GM12891 (cell line): ENCODE results near the gene AHCYL1.

Source experiments
- POLR2A ChIP-seq: IDR thresholded peaks from 2 replicates; pipeline ENCODE4 v1.6.1; 2011; ENCODE audit warnings: low read depth, low read length, control low read depth
- POLR2AphosphoS5 ChIP-seq: IDR thresholded peaks from 2 replicates; pipeline ENCODE4 v1.6.1; 2011; ENCODE audit warnings: low read depth, low read length, control low read depth
- POU2F2 ChIP-seq: IDR thresholded peaks from 2 replicates; pipeline ENCODE4 v1.6.1; 2011; ENCODE audit warnings: low read depth, mild to moderate bottlenecking, control low read depth, low read length, moderate library complexity
- SPI1 ChIP-seq: IDR thresholded peaks from 2 replicates; pipeline ENCODE4 v1.6.1; 2011; ENCODE audit warnings: low read depth, low read length, control low read depth
- TAF1 ChIP-seq: IDR thresholded peaks from 2 replicates; pipeline ENCODE4 v1.6.1; 2011; ENCODE audit warnings: low read depth, low read length, control low read depth

DNA sequence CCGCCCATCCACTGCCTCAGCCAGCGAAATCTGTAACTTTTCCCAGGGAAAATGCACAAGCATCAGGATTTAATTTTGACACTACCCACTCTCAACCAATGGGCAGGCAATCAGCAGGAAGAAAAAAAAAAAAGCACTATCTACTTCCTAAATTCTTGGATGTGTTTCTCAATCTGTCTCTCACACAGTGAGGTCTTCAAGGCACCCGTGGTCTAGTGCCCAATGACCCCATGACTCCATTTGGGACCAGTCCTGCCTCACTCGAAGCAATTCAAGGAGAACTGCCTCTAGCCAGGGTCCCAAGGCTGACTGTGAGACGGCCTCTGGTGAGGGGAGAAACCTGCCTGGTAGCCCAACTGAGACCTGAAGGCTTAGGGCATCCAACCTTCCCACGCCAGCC, 38.1 kb upstream of the AHCYL1 start:
- TF ChIP-seq POLR2AphosphoS5 (no peak), POLR2A (no peak), TAF1 (no peak), POU2F2 (no peak), SPI1 (no peak)
